C4-2B (cell line): ENCODE data around the gene ENGASE.

ENCODE experiments used
- ZFX ChIP-seq: fragments of 450-650 bp; IDR thresholded peaks from 2 replicates; pipeline ENCODE4 v1.6.1; 2017
- TF ChIP-seq, protein P1 (sequence below): fragments of 450-650 bp; conservative IDR thresholded peaks from 2 replicates; pipeline ENCODE4 v1.5.1; 2017; ENCODE audit warnings: mild to moderate bottlenecking

DNA sequence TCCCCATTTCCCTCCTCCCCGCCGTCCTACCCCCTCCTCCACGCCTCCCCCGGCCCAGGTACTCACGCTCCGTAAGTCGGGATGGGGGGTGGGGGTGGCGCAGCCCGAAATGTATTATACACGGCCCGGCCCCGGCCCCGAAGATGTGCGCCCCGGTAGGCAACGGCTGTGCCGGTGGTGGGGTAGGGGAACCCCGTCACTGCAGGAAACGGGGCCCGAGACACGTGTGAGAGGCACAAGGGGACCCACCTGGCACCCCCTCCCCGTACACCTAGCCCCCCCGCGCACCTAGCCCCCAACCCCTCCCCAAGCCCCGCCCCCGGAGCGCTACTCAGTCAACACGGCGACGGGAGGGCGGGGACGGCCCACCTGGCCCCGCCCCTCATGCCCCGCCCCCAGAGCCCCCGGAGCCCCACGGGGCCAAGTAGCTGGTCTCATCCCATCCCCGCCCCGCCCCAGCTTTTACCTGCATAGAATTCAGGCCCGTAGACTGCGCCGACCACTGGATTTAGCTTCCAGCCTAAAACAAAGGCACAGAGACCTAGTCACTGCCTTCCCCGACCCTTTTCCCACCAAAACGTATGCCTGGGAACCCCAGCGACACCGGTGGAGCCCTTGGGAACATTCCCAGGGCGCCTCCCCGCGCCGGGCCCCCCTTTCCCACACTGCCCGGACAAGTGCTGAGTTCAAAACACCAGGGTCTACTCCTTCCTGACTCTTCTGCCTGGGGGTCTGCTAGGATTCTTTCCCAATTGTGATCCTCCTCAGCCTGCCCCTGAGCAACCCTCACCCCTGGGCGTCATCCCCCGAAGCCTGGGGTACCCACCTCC lies 22.8 kb downstream of the ENGASE start:
- TF ChIP-seq, protein P1, sequence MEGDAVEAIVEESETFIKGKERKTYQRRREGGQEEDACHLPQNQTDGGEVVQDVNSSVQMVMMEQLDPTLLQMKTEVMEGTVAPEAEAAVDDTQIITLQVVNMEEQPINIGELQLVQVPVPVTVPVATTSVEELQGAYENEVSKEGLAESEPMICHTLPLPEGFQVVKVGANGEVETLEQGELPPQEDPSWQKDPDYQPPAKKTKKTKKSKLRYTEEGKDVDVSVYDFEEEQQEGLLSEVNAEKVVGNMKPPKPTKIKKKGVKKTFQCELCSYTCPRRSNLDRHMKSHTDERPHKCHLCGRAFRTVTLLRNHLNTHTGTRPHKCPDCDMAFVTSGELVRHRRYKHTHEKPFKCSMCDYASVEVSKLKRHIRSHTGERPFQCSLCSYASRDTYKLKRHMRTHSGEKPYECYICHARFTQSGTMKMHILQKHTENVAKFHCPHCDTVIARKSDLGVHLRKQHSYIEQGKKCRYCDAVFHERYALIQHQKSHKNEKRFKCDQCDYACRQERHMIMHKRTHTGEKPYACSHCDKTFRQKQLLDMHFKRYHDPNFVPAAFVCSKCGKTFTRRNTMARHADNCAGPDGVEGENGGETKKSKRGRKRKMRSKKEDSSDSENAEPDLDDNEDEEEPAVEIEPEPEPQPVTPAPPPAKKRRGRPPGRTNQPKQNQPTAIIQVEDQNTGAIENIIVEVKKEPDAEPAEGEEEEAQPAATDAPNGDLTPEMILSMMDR = no peak
- TF ChIP-seq ZFX = no peak
